Skeletal muscle tissue (tissue), 4 donors: ENCODE data around the gene SREK1IP1. TPM values are rescaled to one million over a fixed set of nuclear protein-coding genes. Genes with fewer than 3 reads are reported as not detected.

ENCODE experiments used
- H3K27ac ChIP-seq: one replicate; pipeline ENCODE4 v1.7.0; 2013; ENCODE audit warnings: mild to moderate bottlenecking, low read depth, low read length, inconsistent platforms
- H3K27me3 ChIP-seq, 3 donors: one replicate each; pipeline ENCODE4 v1.7.0; 2013; ENCODE audit warnings: low read length in 3 of 3; ENCODE audit not compliant: control insufficient read depth in 3 of 3, insufficient read depth in 3 of 3
- H3K36me3 ChIP-seq, 3 donors: one replicate each; pipeline ENCODE4 v1.7.0; 2013; ENCODE audit warnings: low read length in 3 of 3; ENCODE audit not compliant: control insufficient read depth in 3 of 3, insufficient read depth in 3 of 3
- H3K4me1 ChIP-seq, 3 donors: one replicate each; pipeline ENCODE4 v1.7.0; 2013; ENCODE audit warnings: low read length in 3 of 3, mild to moderate bottlenecking in 3 of 3; ENCODE audit not compliant: control insufficient read depth in 3 of 3, insufficient read depth in 3 of 3
- H3K4me3 ChIP-seq, 3 donors: one replicate each; pipeline ENCODE4 v1.7.0; 2013; ENCODE audit warnings: low read length in 3 of 3
- H3K9ac ChIP-seq, 3 donors: one replicate each; pipeline ENCODE4 v1.7.0; 2013; ENCODE audit warnings: low read length in 3 of 3, mild to moderate bottlenecking in 3 of 3, moderate library complexity in 2 of 3, low read depth in 1 of 3
- H3K9me3 ChIP-seq, 3 donors: one replicate each; pipeline ENCODE4 v1.7.0; 2013; ENCODE audit warnings: low read length in 3 of 3; ENCODE audit not compliant: control insufficient read depth in 3 of 3
- total RNA-seq: library from RNA; depleted of rRNA; stranded (reverse); fragments of >200 nt; gene quantifications from one replicate; pipeline ENCODE4 v1.2.3, GENCODE V29; 2014
- donor health status: Osteomylitis.

Gene SREK1IP1
- total RNA-seq, 1 donor from 2014 or later = 5.7 TPM

DNA sequence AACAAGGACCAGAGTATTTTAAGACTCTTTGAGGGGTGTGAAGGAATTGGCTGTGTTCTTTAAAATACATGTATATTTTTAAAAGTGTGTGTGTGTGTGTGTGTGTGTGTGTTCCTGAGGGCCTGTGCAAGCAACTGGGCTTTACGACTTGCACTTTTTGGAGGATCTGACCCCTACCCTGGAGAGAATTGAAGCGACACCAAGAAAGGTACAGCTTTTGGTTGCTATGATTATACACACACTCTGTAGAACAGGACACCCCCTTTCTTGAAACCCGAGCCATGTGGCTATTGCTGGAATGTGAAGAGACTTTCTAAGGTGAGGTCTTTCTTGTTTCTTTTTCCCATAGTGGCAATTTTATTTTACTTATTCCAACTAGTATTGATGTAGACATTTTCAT lies 77.2 kb downstream of the SREK1IP1 start:
- H3K27ac ChIP-seq = no peak overlapping the region
- no peaks in the 10 kb centered on the region for H3K9me3 ChIP-seq
- peak overlapping the region in 1 of 3 donors; percentile 60 for H3K4me3 ChIP-seq
- H3K4me1 ChIP-seq = peaks cover 0 to 8% (median 5%) of the 10 kb centered on the region in 3 donors
- H3K36me3 ChIP-seq = no peaks in the 10 kb centered on the region
- peaks cover 12 to 23% (median 23%) of the 10 kb centered on the region in 3 donors for H3K27me3 ChIP-seq
- no peak overlapping the region for H3K9ac ChIP-seq

- H3K9ac ChIP-seq = peak within 1 kb of the TSS in 2 of 3 donors; percentile 6 to 26
- H3K4me3 ChIP-seq = peak within 1 kb of the TSS; percentile 25 to 60 (median 60)
- H3K27me3 ChIP-seq = peaks cover 12 to 23% (median 23%) of the 10 kb centered on the region in 3 donors
- peaks cover 0 to 8% (median 5%) of the 10 kb centered on the region in 3 donors for H3K4me1 ChIP-seq
- no peaks in the 10 kb centered on the region for H3K9me3 ChIP-seq
- no peak within 1 kb of the TSS for H3K27ac ChIP-seq
- H3K36me3 ChIP-seq = no peaks in the 10 kb centered on the region
Measured at GRCh38 chr5:64690417-64691151, 77.9 kb downstream of the SREK1IP1 start, which contains the start of gene SHISAL2B. Gene SHISAL2B, plus strand, starts transcription at chr5:64690503. Its CDS starts 121 bp downstream, at chr5:64690624.

GRCh38 chr5:64690104-64690416 lies 78.4 kb downstream of the SREK1IP1 start:
- H3K4me3 ChIP-seq = peak overlapping the region; percentile 17 to 60 (median 60)
- peaks cover 12 to 23% (median 23%) of the 10 kb centered on the region in 3 donors for H3K27me3 ChIP-seq
- peak overlapping the region in 2 of 3 donors; percentile 6 to 26 for H3K9ac ChIP-seq
- peaks cover 0 to 8% (median 5%) of the 10 kb centered on the region in 3 donors for H3K4me1 ChIP-seq
- no peaks in the 10 kb centered on the region for H3K36me3 ChIP-seq
- no peak overlapping the region for H3K27ac ChIP-seq
- no peaks in the 10 kb centered on the region for H3K9me3 ChIP-seq

GRCh38 chr5:64688965-64689364 lies 79.5 kb downstream of the SREK1IP1 start:
- Histone ChIP-seq H3K4me3 (no peak overlapping the region), H3K27ac (no peak overlapping the region), H3K9me3 (no peaks in the 10 kb centered on the region), H3K27me3 (peaks cover 12 to 23% (median 23%) of the 10 kb centered on the region in 3 donors), H3K36me3 (no peaks in the 10 kb centered on the region), H3K9ac (no peak overlapping the region), H3K4me1 (peaks cover 0 to 8% (median 5%) of the 10 kb centered on the region in 3 donors)

DNA sequence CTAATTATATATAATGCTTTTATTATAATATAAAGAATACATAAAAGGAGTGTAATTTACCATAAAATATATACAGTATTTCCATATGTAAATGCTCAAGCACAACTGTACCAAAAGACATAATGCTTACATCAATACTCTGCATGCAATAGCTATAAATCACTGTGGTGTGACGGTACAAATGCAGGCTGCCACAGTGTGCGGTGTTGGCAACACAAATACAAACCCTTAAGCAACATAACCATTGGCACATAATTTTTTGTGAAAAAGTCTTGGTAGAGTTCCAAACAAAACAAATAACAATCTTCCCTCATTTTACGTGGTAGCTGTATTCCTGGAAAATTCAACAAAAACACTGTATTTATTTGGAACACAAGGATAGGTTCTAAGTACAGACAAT lies 80.1 kb downstream of the SREK1IP1 start:
- Histone ChIP-seq H3K4me3 (no peak overlapping the region), H3K27me3 (peaks cover 12 to 23% (median 22%) of the 10 kb centered on the region in 3 donors)

DNA sequence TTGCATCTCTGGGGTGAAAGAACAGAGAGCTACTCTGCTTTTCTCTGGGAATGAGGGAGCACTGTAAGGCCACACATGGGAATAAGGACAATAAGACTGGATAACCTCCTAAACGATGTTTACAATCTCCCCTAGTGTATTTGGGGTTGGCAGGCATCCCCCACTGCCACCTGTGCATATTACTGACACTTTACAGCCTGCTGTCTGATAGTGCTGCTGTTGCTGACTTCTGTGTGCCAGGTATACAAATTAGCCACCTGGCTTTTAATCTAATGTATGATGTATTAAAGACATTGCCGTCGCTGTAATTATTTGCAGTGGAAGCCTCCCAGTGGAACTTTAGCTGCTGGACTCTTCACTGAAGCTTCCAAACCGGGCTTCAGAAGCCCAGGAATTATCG lies 82.6 kb downstream of the SREK1IP1 start:
- Histone ChIP-seq H3K4me3 (no peak overlapping the region), H3K27me3 (peaks cover 9 to 16% (median 13%) of the 10 kb centered on the region in 3 donors), H3K36me3 (no peaks in the 10 kb centered on the region), H3K4me1 (peaks cover 0 to 8% (median 5%) of the 10 kb centered on the region in 3 donors), H3K9ac (no peak overlapping the region), H3K27ac (no peak overlapping the region), H3K9me3 (no peaks in the 10 kb centered on the region)

More for the DNA sequence above, 80.1 kb downstream of the SREK1IP1 start:
- H3K27ac ChIP-seq = no peak overlapping the region
- H3K4me1 ChIP-seq = peaks cover 0 to 8% (median 5%) of the 10 kb centered on the region in 3 donors
- no peak overlapping the region for H3K9ac ChIP-seq
- H3K36me3 ChIP-seq = no peaks in the 10 kb centered on the region
- no peaks in the 10 kb centered on the region for H3K9me3 ChIP-seq

GRCh38 chr5:64682608-64683007 lies 85.9 kb downstream of the SREK1IP1 start:
- Histone ChIP-seq H3K9ac (no peak overlapping the region), H3K36me3 (no peaks in the 10 kb centered on the region), H3K9me3 (no peaks in the 10 kb centered on the region), H3K4me1 (no peaks in the 10 kb centered on the region), H3K27me3 (no peaks in the 10 kb centered on the region), H3K27ac (no peak overlapping the region), H3K4me3 (no peak overlapping the region)

GRCh38 chr5:64680289-64680688 lies 88.2 kb downstream of the SREK1IP1 start:
- Histone ChIP-seq H3K9me3 (no peaks in the 10 kb centered on the region), H3K36me3 (no peaks in the 10 kb centered on the region), H3K4me1 (no peaks in the 10 kb centered on the region), H3K9ac (no peak overlapping the region), H3K27me3 (no peaks in the 10 kb centered on the region), H3K27ac (no peak overlapping the region), H3K4me3 (no peak overlapping the region)

GRCh38 chr5:64678374-64678773 lies 90.1 kb downstream of the SREK1IP1 start:
- Histone ChIP-seq H3K27me3 (no peaks in the 10 kb centered on the region), H3K27ac (no peak overlapping the region), H3K4me1 (no peaks in the 10 kb centered on the region), H3K36me3 (no peaks in the 10 kb centered on the region), H3K9me3 (no peaks in the 10 kb centered on the region), H3K4me3 (no peak overlapping the region), H3K9ac (no peak overlapping the region)

DNA sequence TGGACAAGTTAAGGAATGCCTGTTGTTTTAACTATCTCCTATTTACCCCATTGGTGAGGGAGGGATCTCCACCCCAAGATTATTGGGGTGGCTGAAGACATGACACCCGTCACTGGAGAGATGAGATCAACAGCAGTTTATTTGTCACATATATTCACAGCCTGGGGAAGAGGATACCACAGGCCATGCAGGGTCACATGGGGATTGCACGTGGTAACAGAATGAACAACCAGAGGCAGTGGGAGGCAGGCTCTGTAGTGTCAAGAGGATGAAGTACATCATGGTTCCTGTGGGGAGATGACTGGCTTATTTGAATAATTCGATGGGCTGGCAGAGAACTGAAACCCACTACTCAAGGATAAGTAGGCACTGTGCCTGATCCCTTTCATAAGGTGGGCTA lies 96.8 kb downstream of the SREK1IP1 start:
- H3K36me3 ChIP-seq = no peaks in the 10 kb centered on the region
- no peak overlapping the region for H3K4me3 ChIP-seq
- H3K27ac ChIP-seq = no peak overlapping the region
- H3K27me3 ChIP-seq = peaks cover 0 to 2% (median 0%) of the 10 kb centered on the region in 3 donors
- no peak overlapping the region for H3K9ac ChIP-seq
- H3K9me3 ChIP-seq = no peaks in the 10 kb centered on the region
- no peaks in the 10 kb centered on the region for H3K4me1 ChIP-seq
